Renal cortex interstitium (tissue), 15 donors: ENCODE results near the gene ADGRG3. TPM values are rescaled to one million over a fixed set of nuclear protein-coding genes. Genes with fewer than 3 reads are reported as not detected.

Experiments used
- DNase-seq, 11 donors: peaks; one replicate each; pipeline ENCODE4 v3.0.0-alpha.2; 2013; ENCODE audit warnings: low read depth in 9 of 11, low spot score in 4 of 11; ENCODE audit errors: extremely low read depth in 1 of 11
- long read RNA-seq, 16 experiments: transcript quantifications; one replicate each; lab custom pipeline, GENCODE V29; 2026
- polyA plus RNA-seq, 3 donors: library from polyadenylated mRNA; unstranded; fragments of 120-200 nt; gene quantifications; one replicate each; pipeline ENCODE4 v1.2.1, GENCODE V29; 2013; ENCODE audit not compliant: insufficient read length in 3 of 3

The ADGRG3 gene
- under 1 TPM; 0.21 to 0.48 (median 0.27) TPM for polyA plus RNA-seq
- long read RNA-seq, donor 1, result 0 reads
- long read RNA-seq, donor 2, result 0 reads
- long read RNA-seq, donor 3, result 0 reads
- long read RNA-seq, donor 4, result 0 reads
- long read RNA-seq, donor 5, result 0 reads
- long read RNA-seq, donor 6, result 0 reads
- long read RNA-seq, donor 7, result 0 reads
- long read RNA-seq, donor 8, result 0 reads
- long read RNA-seq, donor 9, result 0 reads
- long read RNA-seq, donor 10, result 0 reads
- long read RNA-seq, donor 11, result 0 reads
- long read RNA-seq, donor 12, result 0 reads
- long read RNA-seq, donor 13, result 0 reads
- long read RNA-seq, donor 14, result 0 reads
- long read RNA-seq, donor 15, result 0 reads
- long read RNA-seq, donor 16, result 0 reads

- DNase-seq, result no peak
These were observed at the start of gene ADGRG3 for GRCh38 chr16:57668263-57668571. Gene ADGRG3, plus strand, starts transcription at chr16:57668306. Its CDS starts 42 bp downstream, at chr16:57668348.

- no peak for DNase-seq
These were observed 48.9 kb upstream of the ADGRG3 start for GRCh38 chr16:57619133-57619605.

GRCh38 chr16:57619606-57620334 lies 48.3 kb upstream of the ADGRG3 start:
- DNase-seq, result peak in 1 of 11 donors; percentile 49

- DNase-seq, result no peak
These were observed 47.5 kb upstream of the ADGRG3 start for GRCh38 chr16:57620335-57621231.

- no peak for DNase-seq
These were observed 46.4 kb upstream of the ADGRG3 start for GRCh38 chr16:57621521-57622271.

GRCh38 chr16:57622361-57623250 lies 45.5 kb upstream of the ADGRG3 start:
- DNase-seq, result no peak

- DNase-seq, result no peak
These were observed 44.7 kb upstream of the ADGRG3 start for GRCh38 chr16:57623251-57624043.

GRCh38 chr16:57624044-57624688 lies 43.9 kb upstream of the ADGRG3 start:
- peak in 3 of 11 donors; percentile 48 to 60 (median 57) for DNase-seq

GRCh38 chr16:57624806-57625500 lies 43.2 kb upstream of the ADGRG3 start:
- no peak for DNase-seq

GRCh38 chr16:57626420-57627170 lies 41.5 kb upstream of the ADGRG3 start:
- DNase-seq, result no peak

- DNase-seq, result no peak
These were observed 40.8 kb upstream of the ADGRG3 start for GRCh38 chr16:57627184-57627871.

- DNase-seq, result peak in 7 of 11 donors; percentile 62 to 85 (median 80)
These were observed 39.9 kb upstream of the ADGRG3 start, which contains the start of gene ADGRG1 for GRCh38 chr16:57628008-57628781. Gene ADGRG1, plus strand, starts transcription at chr16:57628630. Its CDS starts 21,658 bp downstream, at chr16:57650288.

GRCh38 chr16:57628783-57629293 lies 39.3 kb upstream of the ADGRG3 start:
- DNase-seq, result no peak
